ENCODE data around the gene GRK5.

DNA sequence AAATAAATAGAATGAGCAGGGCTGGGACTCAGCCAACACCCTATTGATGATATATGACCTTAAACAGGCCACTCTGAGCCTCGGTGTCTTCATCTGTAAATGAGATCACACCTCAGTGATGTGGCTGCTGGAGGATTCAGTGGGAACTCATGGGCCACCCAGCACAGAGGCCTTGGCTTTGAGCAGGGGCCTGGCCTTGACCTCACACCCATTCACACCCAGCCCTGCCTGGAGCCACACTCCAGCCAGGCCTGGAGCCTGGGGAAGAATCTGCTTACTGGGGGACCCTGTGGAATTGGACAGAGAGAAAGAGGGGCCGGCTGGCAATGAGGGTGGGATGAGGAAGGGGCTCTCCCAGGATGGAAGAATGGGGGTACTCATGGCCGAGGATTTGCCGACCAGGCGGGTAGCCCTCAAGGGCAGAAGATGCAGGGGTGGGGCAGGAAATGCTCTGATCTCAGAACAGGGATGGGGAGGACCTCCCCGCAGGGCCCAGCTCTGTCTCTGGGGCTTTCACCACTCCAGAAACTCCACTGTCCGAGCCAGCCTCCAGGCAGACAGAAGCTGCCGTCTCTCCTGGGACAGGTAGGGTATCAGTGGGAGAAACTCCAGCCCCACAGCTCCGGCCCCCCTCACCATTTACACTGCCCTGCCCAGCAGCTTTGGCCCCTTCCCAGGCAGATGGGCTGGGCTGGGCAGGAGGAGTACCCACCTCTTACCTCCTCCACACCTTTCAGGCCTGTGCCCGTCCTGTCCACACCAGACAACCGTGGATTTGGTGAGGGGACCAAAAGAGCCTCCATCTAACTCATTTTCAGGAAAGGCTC lies 253.2 kb downstream of the GRK5 start:
- TF ChIP-seq, protein P1, sequence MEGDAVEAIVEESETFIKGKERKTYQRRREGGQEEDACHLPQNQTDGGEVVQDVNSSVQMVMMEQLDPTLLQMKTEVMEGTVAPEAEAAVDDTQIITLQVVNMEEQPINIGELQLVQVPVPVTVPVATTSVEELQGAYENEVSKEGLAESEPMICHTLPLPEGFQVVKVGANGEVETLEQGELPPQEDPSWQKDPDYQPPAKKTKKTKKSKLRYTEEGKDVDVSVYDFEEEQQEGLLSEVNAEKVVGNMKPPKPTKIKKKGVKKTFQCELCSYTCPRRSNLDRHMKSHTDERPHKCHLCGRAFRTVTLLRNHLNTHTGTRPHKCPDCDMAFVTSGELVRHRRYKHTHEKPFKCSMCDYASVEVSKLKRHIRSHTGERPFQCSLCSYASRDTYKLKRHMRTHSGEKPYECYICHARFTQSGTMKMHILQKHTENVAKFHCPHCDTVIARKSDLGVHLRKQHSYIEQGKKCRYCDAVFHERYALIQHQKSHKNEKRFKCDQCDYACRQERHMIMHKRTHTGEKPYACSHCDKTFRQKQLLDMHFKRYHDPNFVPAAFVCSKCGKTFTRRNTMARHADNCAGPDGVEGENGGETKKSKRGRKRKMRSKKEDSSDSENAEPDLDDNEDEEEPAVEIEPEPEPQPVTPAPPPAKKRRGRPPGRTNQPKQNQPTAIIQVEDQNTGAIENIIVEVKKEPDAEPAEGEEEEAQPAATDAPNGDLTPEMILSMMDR (IDR thresholded peaks at IDR 0.05), result no peak
- TF ChIP-seq POLR2A (IDR thresholded peaks at IDR 0.05), result no peak

Data from thyroid gland (tissue), 4 donors.